GM19035 (cell line): ENCODE data around the gene GH2.

Experiments
- ATAC-seq: cut with Tn5 transposase; IDR thresholded peaks from one replicate; pipeline ENCODE4 v1.9.1; 2021; ENCODE audit not compliant: unreplicated experiment

Gene GH2

DNA sequence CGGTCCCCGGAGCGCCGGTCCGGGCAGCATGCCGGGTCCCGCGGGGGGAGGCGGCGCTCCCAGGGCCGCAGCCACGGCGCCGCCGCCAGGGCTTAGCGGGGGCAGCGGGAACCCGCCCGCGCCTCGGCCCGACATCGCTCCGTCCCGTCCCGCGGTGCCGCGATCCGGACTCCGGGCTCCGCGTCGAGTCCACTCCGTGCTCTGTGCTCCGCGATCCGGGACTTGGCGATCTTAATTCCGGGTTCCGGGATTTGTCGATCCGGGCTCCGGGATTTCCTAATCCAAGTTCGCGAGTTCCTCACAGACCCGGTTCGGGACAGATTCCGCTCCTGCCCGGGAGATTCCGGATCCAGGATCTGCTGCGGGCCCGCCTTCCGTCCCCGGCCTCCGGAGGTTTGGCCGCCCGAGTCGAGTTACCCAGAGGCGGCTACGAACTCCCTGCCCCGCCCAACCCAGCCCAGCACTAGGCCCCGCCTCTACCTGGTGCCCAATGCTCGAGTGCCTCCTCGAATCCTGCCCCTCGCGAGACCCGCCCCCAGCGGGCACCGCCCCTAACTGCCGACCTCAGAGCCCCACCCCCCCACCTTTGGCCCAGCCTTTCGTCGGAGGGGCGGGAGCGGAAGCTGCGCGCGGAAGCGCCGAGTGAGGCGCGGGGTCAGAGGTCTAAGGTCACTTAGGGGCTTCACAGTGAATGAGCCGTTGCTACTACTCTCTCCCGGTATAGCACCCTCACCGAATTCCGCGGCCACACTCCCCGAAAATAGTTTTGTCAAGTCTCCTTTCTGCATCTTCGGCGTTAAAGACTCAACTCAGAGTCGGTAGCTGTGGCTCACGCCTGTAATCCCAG is 39.0 kb downstream of the GH2 start, which contains the start of gene SMARCD2:
SMARCD2 (minus strand) TSS at position 146 of the 847 bp plus-strand sequence; CDS start at position 135, 11 bp downstream.
- ATAC-seq, result peak; percentile 81

DNA sequence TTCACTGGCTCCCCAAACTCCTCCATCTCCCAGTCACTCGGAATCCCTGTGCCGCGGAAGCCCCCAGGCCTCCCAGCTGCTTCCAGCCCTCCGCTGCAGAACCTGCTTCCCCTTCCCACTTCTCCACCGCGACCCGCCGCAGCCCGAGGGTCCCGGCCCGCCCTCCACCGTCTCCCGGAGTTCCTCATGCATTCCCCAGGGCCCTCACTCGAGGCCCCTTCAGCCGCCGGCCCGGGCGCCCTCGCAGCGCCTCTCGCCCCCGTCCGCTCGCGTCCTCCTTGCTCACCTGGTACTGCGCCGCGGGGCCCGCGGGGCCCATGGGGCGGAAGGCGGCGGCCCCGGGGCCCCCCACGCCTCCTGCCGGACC is 39.6 kb downstream of the GH2 start:
- peak; percentile 29 for ATAC-seq

DNA sequence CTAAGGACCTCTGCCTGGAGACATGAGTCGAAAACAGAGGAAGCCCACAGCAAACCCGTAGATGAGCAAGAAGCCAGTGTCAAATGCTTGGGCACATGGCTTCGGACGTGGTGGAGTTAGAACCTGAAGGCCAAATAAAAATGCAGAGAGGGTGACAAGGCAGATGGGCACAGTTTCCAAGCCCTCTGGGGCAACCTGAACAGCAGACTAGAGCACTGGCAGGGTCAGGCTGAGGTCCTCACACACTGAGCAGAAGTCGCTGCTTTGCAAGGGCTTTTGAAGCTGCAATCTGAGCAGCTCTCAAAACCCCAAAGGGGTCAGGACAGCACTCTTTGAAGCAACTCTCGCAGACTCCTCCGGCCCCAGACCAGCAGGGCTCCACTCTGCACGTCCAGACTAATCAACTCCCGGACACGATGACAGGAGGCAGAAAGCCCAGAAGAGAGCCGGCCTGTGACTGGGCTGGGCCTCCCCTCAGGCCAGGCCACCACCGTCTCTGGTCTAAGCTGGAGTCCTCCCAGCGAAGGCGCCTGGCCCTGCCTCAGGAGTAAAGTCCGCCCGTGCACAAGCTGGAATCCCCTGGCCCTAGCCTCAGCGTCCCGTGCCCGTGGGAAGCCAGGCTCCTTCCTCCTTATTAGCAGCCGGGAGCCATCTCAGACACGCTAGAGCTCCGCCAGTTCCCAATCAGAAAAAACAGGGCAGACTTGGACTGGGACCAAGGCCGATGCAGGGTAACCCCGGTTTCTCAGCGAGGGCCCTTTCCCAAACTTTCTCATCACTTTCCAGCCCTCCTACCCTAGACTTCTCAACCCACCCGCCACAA is 40.2 kb downstream of the GH2 start:
- ATAC-seq, result no peak

DNA sequence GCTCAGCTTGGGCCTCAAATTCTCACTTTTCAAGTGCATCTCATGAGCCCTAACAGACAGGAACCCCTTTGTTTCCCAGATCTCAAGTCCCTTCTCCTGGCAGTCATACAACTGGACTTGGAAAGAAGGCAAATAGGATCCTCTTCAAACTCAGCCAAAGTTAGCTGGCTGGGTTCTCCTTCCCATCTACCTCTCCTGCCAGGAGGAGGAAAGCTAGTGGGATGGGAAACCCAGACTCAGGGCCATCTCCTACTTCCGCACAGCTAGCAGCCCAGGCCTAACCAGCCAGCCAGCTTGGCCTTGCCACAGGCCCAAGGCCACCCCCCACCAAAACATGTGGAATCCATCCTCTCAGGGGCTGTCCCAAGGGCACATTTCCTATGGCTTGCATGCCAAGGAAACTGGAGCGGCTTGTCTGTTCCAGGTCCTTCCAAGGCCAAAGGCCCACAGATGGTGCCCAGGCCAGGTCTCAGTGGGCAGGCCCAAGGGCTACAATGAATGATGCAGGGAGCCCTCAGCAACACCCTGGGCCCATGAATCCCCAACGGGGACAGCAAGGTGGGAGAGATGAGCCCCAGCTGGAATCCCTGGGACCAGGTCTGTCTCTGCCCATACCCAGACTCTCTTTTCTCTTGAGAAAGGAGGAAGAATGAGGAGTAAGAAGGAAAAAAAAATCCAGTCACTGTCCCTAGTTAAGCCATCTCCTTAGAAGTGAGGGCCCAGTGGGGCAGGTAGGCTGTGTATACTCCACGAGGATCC is 41.0 kb downstream of the GH2 start:
- ATAC-seq, result no peak

DNA sequence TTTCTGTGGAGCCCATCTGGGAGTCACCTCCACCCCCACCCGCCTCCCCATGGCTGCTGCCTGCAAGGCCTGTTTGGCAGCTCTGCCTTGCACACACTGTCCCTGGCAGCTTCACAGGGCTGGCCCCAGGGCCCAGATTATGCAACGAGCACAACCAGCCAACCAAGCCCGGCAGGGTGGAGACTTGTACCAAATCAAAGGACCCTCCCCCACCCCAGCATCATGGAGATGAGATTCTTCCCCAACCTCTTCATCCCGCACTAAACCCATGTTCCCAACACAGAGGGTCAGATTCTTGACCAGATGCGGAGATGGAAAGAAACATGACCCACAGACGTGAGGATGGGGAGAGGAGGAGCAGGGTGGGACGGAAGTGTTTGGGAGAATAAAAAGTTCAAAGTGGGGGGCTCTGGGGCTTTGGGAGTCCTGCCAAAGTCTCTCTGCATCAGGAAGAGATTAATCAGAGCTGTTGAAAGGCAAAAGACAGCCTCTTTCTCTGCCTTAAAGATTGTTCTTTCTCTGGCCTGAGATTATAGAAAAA is 43.0 kb downstream of the GH2 start:
- ATAC-seq, result no peak

DNA sequence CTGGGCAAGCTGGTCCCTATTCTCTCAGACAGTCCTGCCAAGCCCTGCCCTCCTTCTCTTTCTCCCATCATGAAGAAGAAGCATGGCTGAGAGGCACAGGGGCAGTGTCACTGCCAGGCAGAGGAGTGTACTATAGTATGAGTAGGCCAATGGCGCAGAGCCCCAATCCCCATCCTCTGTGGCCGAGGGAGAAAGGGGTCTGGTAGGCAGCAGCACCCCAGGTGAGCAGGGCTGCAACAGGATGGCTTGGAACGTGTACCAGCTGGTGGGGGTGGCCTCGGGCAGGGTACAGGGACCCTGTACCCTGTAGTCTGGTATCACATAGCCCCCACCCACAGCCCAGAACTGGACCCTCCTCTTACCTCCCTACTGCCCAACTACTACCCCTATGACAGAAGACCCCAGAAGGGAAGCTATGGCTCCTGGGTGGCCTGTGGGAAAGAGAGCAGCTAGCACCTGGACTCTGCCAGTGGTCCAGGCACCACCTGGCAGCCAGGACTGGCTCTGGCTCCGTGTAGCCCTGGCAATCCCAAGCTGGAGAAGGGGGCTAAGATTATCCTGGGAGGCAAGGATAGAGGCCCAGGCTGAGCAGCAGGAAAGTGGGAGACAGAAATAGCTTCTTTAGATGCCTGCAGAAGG is 43.7 kb downstream of the GH2 start:
- no peak for ATAC-seq

DNA sequence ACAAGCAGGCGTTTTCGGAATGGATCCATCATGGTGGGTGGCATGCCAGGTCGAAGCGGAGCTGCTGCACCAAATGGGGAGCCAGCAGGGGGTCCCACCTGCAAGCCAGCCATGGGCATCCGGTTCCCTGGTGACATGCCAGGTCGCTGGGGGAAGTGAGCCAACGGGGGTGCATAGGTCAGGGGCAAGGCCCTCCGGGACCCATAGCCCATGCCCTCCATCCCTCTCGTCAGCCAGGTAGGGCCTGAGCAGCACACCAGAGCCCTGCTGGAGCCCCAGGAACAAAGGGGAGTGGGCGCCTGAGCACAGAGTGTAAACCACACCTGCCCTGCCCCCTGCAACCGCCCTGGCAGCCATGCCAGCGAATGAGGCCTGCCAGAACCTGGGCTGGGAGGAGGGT is 44.3 kb downstream of the GH2 start:
- ATAC-seq, result no peak

DNA sequence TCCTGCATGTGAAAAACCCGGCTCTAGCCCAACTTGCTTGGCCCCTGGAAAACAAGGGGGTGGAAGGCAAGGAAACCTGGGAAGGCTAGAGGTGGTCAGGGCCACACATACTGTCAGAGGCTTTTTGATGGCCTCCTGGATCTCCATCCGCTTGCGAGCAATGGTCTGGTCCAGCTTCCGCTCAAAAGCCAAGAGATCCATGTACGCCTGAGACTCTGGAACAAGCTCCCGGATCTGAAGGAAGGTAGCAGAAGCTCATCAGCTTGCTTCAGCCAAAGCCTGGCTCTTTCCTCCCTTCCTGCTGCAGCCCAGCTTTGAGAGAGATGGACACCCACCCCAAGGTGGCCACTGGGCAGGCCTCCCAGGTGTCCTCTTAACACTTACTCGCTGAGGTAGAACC is 44.9 kb downstream of the GH2 start:
- no peak for ATAC-seq

DNA sequence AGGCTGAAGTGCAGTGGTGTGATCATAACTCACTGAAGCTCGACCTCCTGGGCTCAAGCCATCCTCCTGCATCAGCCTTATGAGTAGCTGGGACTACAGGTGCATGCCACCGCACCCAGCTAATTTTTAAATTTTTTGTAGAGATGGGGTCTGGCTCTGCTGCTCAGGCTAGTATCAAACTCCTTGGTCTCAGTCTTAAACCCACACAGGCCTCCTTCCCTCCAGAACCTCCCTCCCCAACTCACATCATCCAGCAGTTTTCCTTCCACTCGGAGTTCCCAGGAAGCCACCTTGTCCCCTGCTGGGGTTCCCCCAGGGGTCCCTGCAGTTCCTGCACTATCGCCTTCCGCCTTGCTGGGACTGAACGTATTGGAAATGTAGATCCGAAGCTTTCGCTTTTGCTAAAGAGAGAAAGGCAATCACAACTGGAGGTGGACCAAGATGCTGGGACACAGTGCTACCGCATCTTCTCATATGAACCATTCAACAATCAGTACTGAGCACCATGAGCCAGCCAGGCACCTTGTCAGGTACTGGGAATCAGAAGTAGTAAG is 46.5 kb downstream of the GH2 start:
- ATAC-seq, result no peak

DNA sequence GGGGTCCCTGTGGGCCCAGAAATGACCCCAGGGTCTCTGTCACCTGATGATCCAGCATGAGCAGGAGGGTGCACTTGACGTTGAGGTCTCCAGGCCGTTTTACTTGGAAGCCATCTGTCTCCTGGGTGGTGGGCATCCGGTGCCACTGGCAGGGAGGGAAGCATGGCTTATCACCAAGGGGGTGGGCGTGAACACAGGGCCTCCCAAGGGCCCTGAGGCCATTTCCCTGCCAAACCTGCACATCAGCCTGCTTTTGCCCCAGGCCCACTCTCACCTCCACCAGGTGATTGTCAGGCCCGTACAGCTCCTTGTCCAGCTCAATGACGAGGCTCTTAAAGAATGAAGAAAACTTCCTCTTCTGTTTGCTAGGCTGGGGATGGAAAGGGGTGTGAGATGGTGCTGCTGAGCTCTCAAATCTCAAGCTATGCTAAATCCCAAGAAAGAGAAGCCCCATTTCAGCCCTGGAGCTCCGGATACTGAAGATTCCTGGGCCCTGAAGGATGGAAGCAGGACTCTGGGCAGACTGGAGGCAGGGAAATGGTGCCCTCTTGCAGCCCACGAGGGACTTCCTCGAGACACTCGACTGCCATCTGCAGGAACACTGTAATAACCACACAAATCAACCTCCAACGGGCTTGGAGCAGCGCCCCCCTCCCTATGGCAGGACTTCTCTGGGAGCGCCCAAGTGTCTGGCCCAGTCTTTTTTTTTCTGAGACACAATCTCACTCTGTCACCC is 47.1 kb downstream of the GH2 start:
- peak; percentile 52 for ATAC-seq

DNA sequence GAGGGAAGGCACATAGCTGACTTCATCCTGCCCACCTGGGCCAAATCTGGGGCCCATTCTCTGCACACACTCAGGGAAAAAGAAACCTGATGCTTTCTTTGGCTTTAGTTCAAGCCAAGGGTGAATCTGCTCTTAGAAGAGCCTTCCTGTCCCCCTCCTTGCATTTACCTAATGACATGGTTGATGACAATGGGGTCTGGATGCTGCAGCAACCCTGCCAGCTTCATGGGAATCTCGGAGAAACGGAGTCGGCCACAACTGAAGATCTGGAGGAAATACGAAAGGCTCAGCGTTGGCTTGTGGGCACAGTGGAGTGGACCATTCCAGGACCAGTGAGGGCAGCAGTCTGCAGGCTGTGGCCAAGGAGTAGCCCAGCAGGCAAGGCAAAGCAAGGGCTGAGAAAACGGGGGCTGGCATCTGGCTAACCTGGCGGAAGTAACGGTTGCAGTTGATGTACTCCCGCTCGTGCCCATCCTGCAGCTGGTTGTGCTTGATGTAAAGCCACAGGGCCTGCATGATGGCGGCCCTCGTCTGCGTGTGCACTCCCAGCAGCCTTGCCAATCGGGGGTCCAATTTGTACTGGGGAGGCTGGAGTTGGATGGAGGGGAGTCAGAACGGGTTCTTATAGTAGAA is 47.9 kb downstream of the GH2 start:
- no peak for ATAC-seq

DNA sequence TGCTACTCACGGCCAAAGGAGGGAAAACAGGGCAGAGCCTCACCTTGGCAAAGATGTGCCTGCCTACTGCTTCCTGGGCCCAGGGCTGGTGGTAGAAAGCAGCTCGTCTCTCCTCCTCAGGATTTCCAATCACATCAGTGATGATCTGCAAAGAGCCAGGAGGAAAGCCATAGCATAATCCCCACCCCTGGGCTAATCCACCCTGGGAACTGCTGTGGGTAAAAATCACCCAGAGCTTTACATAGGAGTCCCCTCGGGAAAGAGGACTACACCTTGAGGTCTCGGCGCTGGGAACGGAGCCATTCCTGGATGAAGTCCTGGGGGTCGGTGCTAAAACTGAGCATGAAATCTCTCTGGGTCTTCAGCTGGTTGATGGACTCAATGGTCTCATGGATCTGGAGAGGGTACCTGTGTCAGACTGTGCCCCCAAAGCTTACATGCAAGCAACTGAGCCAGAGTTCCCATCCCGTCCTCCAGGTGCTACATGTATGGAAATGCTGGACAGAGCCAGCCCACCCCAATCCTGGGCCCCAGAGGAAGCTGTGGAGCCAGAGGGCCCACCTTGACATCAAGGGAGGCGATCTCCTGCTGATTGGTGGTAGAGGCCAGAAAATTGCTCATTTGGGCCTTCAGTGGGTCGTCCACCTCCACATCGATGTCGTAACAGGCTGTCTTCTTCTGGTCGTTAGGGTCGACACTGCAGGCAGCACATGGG is 48.6 kb downstream of the GH2 start:
- ATAC-seq, result no peak

DNA sequence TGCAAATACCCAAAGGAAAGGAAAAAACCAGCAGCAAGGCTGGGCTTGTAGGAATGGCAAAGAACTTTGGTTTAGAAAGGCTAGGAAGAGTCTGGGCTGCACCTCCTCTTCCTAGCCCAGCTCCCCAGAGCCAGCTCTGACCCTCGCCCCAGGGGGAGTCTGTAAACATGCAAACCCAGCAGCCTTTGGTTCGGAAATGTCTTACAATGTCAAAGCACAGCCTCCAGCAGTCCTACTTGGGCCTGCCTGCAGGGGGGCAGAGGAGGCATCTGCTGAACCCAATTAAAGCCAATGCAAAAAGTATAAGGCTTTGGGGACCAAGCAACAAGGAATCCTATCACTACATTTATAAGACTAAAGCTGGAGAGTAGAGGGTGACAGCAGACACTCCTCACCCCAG is 49.3 kb downstream of the GH2 start:
- ATAC-seq, result no peak

DNA sequence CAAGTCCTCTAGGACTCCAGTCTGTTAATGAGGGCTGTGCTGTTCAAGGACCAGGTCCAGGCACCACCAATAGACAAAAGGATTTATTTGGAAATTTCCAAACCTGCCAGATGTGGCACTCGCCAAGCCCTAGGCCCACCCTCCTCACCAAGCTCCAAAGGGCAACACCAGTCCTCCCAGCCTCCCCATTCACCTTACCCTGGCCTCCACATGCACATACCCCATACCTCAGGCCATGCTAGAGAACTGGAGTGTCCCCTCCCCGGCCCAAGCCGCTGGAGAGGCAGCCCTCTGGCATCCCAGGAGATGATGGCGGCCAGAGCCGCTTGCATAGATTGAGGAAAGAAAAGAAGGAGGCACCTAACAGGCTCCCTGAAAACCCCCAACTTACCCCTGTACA is 49.7 kb downstream of the GH2 start:
- ATAC-seq, result no peak

DNA sequence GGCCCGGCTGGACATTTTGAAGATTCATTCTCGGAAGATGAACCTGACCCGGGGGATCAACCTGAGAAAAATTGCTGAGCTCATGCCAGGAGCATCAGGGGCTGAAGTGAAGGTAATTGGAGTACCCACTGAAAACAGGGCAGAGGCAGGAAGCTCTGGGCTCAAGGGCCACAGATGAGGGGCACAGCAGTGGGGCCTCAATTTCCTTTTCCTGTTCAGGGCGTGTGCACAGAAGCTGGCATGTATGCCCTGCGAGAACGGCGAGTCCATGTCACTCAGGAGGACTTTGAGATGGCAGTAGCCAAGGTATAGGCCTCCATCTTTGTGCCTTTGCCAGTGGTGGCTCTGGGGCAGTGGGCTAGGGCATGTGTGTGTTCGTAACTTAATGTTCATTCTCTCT is 50.2 kb downstream of the GH2 start:
- ATAC-seq, result no peak

DNA sequence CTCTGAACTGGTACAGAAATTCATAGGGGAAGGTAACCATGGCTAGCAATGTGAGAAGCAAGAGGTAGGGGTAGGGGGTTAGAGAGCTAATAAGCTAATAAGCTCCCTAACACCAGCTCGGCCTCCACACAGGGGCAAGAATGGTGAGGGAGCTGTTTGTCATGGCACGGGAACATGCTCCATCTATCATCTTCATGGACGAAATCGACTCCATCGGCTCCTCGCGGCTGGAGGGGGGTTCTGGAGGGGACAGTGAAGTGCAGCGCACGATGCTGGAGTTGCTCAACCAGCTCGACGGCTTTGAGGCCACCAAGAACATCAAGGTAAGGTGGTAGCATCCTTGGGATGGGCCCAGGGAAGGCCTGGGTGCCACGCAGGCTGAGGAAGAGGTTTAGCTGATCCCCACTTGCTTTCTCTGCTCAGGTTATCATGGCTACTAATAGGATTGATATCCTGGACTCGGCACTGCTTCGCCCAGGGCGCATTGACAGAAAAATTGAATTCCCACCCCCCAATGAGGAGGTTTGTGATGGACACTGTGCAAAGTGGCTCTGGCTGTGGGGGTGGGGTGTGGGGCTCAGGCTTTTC is 50.7 kb downstream of the GH2 start:
- ATAC-seq, result no peak

DNA sequence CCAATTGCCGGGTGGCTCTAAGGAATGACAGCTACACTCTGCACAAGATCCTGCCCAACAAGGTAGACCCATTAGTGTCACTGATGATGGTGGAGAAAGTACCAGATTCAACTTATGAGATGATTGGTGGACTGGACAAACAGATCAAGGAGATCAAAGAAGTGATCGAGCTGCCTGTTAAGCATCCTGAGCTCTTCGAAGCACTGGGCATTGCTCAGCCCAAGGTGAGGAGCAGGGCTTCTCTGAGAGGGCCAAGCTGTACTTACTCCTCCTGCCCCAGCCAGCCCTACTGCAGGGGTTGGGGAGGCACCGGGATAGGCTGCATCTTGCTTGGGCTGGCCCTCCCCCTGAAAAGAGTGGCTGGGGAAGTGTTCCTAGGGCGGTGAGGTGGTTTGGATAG is 51.5 kb downstream of the GH2 start:
- ATAC-seq, result no peak
